Measurements from ENCODE around the gene SLITRK4.

DNA sequence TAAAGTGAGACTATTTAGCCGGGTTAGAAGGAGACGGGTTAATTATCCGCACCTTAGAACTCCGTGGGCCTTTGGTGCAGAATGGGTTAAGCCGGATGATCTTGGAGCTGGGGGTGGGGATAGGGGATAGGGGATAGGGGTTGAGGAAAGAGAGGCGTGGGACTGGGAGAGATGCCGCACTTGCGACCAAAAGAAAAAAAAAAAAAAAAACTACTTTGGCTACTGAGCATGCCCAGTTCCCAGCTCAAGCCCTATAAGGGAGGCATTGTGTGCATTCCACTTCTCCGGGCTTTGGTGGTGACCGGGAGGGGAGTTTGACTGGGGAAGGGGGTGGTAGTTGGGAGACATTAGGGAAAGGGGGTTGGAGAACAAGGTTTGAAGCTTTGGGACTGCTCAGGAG, at the start of gene SLITRK4:
- TF ChIP-seq, protein P1, sequence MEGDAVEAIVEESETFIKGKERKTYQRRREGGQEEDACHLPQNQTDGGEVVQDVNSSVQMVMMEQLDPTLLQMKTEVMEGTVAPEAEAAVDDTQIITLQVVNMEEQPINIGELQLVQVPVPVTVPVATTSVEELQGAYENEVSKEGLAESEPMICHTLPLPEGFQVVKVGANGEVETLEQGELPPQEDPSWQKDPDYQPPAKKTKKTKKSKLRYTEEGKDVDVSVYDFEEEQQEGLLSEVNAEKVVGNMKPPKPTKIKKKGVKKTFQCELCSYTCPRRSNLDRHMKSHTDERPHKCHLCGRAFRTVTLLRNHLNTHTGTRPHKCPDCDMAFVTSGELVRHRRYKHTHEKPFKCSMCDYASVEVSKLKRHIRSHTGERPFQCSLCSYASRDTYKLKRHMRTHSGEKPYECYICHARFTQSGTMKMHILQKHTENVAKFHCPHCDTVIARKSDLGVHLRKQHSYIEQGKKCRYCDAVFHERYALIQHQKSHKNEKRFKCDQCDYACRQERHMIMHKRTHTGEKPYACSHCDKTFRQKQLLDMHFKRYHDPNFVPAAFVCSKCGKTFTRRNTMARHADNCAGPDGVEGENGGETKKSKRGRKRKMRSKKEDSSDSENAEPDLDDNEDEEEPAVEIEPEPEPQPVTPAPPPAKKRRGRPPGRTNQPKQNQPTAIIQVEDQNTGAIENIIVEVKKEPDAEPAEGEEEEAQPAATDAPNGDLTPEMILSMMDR (IDR thresholded peaks at IDR 0.05): no peak
- TF ChIP-seq POLR2A (IDR thresholded peaks at IDR 0.05): no peak
